MCF 10A (cell line): ENCODE data around the gene SPATA13. TPM values are rescaled to one million over a fixed set of nuclear protein-coding genes. Genes with fewer than 3 reads are reported as not detected.
A peak's percentile ranks its signal among the peaks of the same experiment; 100 is the strongest.

ENCODE experiments used
- BruUV-seq: library from RNA; stranded (reverse); fragments of 400-500 nt; replicated peaks from 2 replicates; lab custom pipeline; 2021; lab: Mats Ljungman, UMichigan
- CTCF ChIA-PET: fragments of 300-600 bp; sonication (Branson Sonifier 250); formaldehyde crosslinking; extraction: SDS; loops from one replicate; lab custom pipeline; 2021; ENCODE audit warnings: antibody characterized with exemption, inconsistent platforms; lab: Yijun Ruan, JAX
- POLR2A ChIA-PET: fragments of 300-600, 350-650 bp; sonication (Branson Sonifier 250); formaldehyde crosslinking; extraction: SDS; loops from one replicate; lab custom pipeline; 2020; ENCODE audit warnings: antibody characterized with exemption, inconsistent platforms; lab: Yijun Ruan, JAX
- DNase-seq: peaks from one replicate; pipeline ENCODE4 v3.0.0-alpha.2; 2018; ENCODE audit not compliant: unreplicated experiment
- H3K27ac Mint-ChIP-seq: one replicate; pipeline ENCODE4 v1.8.0; 2022; ENCODE audit warnings: mild to moderate bottlenecking, low read depth, mixed read lengths; ENCODE audit not compliant: unreplicated experiment
- H3K27me3 Mint-ChIP-seq: one replicate; pipeline ENCODE4 v1.8.0; 2022; ENCODE audit warnings: mixed read lengths; ENCODE audit not compliant: insufficient read depth, unreplicated experiment
- H3K36me3 Mint-ChIP-seq: one replicate; pipeline ENCODE4 v1.8.0; 2022; ENCODE audit warnings: mild to moderate bottlenecking, moderate library complexity, mixed read lengths; ENCODE audit not compliant: insufficient read depth, unreplicated experiment
- H3K4me1 Mint-ChIP-seq: one replicate; pipeline ENCODE4 v1.8.0; 2022; ENCODE audit warnings: mixed read lengths; ENCODE audit not compliant: insufficient read depth, unreplicated experiment
- H3K4me3 Mint-ChIP-seq: one replicate; pipeline ENCODE4 v1.8.0; 2022; ENCODE audit warnings: mild to moderate bottlenecking, moderate library complexity, mixed read lengths; ENCODE audit not compliant: unreplicated experiment
- H3K9me3 Mint-ChIP-seq: one replicate; pipeline ENCODE4 v1.8.0; 2022; ENCODE audit warnings: mixed read lengths; ENCODE audit not compliant: unreplicated experiment
- CTCF ChIP-seq: fragments of 200-600 bp; IDR thresholded peaks from one replicate; pipeline ENCODE4 v1.8.0; 2022; ENCODE audit warnings: antibody characterized with exemption, mild to moderate bottlenecking; ENCODE audit not compliant: unreplicated experiment
- intact Hi-C: fragments of 100-400 bp; cut with micrococcal nuclease; formaldehyde crosslinking; loops from 2 replicates; pipeline ENCODE4 v1.14.1; 2022
- total RNA-seq: library from RNA; stranded (reverse); gene quantifications from 2 replicates; pipeline ENCODE4 v1.2.3, GENCODE V29; 2022

Gene SPATA13
- total RNA-seq, 1 experiment from 2014 or later = 2.2 TPM

DNA sequence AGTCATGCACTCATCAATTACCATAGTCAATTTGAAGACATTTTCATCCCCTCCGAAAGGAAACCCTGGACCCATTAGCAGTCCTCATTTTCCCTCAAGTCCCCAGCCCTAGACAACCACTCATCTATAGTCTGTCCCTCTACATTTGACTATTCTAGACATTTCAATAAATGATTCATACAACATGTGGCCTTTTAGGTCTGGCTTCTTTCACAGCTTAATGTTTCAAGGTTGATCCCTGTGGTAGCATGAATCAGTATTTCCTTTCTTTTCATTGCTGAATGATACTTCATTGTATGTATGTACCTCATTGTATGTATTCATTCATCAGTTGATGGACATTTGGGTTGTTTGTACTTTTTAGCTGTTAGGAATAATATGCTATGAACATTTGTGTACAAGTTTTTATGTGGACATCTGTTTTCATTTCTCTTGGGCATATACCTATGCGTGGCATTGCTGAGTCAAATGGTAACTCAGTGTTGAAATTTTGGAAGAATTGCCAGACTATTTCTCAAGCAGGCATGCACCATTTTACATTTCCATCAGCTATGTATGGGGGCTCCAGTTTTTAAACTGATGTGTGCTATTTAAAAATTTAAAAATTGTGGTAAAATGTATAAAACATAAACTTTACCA, 18.4 kb downstream of the SPATA13 start:
- CTCF ChIA-PET = interaction anchor here (0.6 to 0.7 kb wide), 2 partner anchors 54 to 1399 kb away, joined by 3 to 5 read pairs; no protein-coding TSS in a partner anchor
- POLR2A ChIA-PET = interaction anchor here (0.7 to 1.1 kb wide), 3 partner anchors 16 to 25 kb away, joined by 3 read pairs; no protein-coding TSS in a partner anchor
- H3K4me1 Mint-ChIP-seq = peaks cover 11% of the 10 kb centered on the region
- DNase-seq = peak; percentile 21
- BruUV-seq = no TSS peak
- no peaks in the 10 kb centered on the region for H3K9me3 Mint-ChIP-seq
- no peaks in the 10 kb centered on the region for H3K36me3 Mint-ChIP-seq
- H3K4me3 Mint-ChIP-seq = no peak overlapping the region
- intact Hi-C loops = no loop called here
- H3K27ac Mint-ChIP-seq = no peak overlapping the region
- TF ChIP-seq CTCF = no peak
- H3K27me3 Mint-ChIP-seq = no peaks in the 10 kb centered on the region

GRCh38 chr13:24179486-24179850, 18.9 kb downstream of the SPATA13 start:
- Mint-ChIP-seq H3K4me3 (no peak overlapping the region), H3K9me3 (no peaks in the 10 kb centered on the region), H3K27me3 (no peaks in the 10 kb centered on the region), H3K36me3 (no peaks in the 10 kb centered on the region), H3K4me1 (peaks cover 11% of the 10 kb centered on the region), H3K27ac (no peak overlapping the region)
- ChIA-PET POLR2A (interaction anchor here (0.7 kb wide), 1 partner anchor 16 kb away, joined by 3 read pairs; no protein-coding TSS in a partner anchor), CTCF (interaction anchor here (0.9 kb wide), 1 partner anchor 15 kb away, joined by 3 read pairs; no protein-coding TSS in a partner anchor)
- DNase-seq = no peak
- no peak for TF ChIP-seq CTCF
- no TSS peak for BruUV-seq
- intact Hi-C loops = no loop called here

DNA sequence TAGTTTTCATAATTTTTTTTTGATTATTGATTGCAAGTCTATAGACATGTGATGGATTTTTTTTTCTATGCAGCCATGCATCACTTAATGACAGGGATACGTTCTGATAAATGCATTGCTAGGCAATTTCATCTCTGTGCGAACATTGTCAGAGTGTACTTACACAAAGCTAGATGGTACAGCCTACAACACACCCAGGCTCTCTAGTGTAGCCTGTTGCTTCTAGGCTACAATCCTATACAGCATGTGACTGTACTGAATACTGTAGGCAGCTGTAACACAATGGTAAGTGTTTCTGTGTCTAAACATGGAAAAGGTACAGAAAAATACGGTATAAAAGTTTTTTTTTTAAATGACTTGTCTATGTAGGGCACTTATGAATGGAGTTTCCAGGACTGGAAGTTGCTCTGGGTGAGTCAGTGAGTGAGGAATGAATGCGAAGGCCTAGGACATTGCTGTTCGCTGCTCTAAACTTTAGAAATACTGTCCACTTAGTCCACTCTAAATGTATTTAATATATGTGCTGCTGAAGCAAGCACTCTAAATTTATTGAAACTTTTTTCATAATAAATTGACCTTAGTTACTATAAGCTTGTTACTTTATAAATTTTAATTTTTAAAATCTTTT, 20.3 kb downstream of the SPATA13 start:
- intact Hi-C loops = no loop called here
- ChIA-PET CTCF (interaction anchor here (0.6 to 1.2 kb wide), 6 partner anchors 27 to 1158 kb away, joined by 3 to 4 read pairs (median 3); no protein-coding TSS in a partner anchor), POLR2A (interaction anchor here (0.6 to 1.5 kb wide), 2 partner anchors 19 to 221 kb away, joined by 3 to 5 read pairs; no protein-coding TSS in a partner anchor)
- Mint-ChIP-seq H3K36me3 (no peaks in the 10 kb centered on the region), H3K9me3 (no peaks in the 10 kb centered on the region), H3K27ac (no peak overlapping the region), H3K27me3 (no peaks in the 10 kb centered on the region), H3K4me3 (no peak overlapping the region), H3K4me1 (peaks cover 11% of the 10 kb centered on the region)
- DNase-seq = no peak
- BruUV-seq = no TSS peak
- no peak for TF ChIP-seq CTCF
